A673 (cell line): ENCODE measurements around the gene FCRL2.

Experiments used
- CTCF ChIP-seq: fragments of 300-800, 200-600 bp; sonication (generic); conservative IDR thresholded peaks from 2 replicates; pipeline ENCODE4 v1.5.1; 2017; ENCODE audit warnings: low read depth, mild to moderate bottlenecking, antibody characterized with exemption, low read length, moderate library complexity, mixed read lengths
- EZH2 ChIP-seq: fragments of 200-600 bp; sonication (generic); IDR thresholded peaks from 2 replicates; pipeline ENCODE4 v1.6.1; 2017; ENCODE audit warnings: borderline replicate concordance, low read depth, mild to moderate bottlenecking, mixed read lengths, antibody characterized with exemption, low read length; ENCODE audit not compliant: poor library complexity, severe bottlenecking

DNA sequence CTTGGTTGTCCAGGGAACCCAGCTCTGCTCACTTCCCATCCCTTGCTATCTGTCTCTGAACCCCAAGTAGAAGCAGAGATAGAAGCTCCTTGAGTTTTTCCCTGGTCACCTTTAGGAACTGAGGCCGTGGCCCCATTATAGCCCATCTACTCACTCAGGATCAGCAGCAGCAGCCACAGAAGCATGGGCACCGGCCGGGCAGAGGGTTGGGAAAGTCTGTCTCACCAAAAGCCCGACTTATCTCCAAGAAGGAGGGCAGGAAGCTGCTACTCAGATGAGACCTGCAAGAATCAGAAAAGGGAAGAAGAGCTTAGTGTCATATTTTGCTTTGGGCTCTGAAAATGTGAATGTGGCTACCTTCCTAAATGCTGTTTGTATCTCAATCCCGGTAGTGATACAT lies 76.6 kb downstream of the FCRL2 start:
- TF ChIP-seq CTCF (no peak), EZH2 (no peak)
